ENCODE measurements around the gene FOXC2.

Gene FOXC2

GRCh38 chr16:86556576-86556975 is 10.1 kb upstream of the FOXC2 start:
- DNase-seq (ENCODE audit: low read depth) = no peak

DNA sequence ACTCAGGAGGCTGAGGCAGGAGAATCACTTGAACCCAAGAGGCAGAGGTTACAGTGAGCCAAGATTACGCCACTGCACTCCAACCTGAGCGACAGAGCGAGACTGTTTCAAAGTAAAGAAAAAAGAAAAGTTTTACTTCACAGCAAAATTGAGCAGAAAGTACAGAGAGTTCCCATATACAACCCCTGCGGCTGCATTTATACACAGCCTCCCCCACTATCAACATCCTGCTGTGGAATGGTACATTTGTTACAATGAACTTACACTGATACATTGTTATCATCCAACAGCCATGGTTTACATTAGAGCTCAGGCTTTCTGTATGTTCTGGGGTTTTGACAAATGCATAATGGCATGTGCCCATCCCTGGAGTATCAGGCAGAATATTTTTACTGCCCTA is 9.0 kb upstream of the FOXC2 start:
- DNase-seq (ENCODE audit: low read depth) = no peak

- DNase-seq (ENCODE audit: low read depth) = no peak
Measured at GRCh38 chr16:86558355-86559193, 8.1 kb upstream of the FOXC2 start.

- DNase-seq (ENCODE audit: low read depth) = no peak
Measured at GRCh38 chr16:86559802-86560305, 6.8 kb upstream of the FOXC2 start.

DNA sequence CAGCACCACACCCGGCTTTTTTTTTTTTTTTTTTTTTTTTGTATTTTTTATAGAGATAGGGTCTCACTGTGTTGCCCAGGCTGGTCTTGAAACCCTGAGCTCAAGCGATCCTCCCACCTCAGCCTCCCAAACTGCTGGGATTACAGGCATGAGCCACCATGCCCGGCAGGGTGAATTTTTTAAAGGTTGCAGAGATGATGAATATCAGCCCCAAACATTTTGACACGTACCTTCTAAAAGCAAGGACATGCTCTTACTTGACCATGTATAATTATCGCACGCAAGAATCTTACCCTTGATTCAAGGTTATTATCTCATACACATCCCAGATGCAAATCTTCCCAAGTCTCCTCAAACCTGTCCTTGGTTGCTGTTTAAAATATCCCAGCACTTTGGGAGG is 4.3 kb upstream of the FOXC2 start:
- no peak for DNase-seq (ENCODE audit: low read depth)

GRCh38 chr16:86563469-86564345 is 2.9 kb upstream of the FOXC2 start:
- peak; percentile 74 for DNase-seq (ENCODE audit: low read depth)

DNA sequence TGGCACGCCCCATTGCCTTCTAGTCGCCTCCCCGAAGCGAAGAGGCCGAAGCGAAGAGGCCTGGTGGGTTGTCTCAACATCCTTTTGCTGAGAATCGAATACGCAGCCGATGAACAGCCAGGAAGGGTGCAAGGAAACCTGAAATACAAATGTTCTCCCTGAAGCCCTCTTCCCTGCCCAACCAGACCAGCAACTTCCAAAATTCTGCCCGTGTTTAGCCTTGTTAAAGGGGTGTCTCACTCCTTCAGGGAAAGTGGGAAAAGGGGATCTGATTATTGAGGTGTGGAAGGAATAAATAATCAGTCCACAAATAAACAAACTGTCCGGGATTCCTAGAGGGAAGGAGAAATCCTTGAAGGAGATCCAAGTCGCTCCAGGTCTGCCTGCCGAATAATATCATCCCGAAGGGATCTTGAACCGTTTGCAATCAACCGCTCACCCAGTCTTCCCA is 1.4 kb upstream of the FOXC2 start:
- DNase-seq (ENCODE audit: low read depth) = no peak

DNA sequence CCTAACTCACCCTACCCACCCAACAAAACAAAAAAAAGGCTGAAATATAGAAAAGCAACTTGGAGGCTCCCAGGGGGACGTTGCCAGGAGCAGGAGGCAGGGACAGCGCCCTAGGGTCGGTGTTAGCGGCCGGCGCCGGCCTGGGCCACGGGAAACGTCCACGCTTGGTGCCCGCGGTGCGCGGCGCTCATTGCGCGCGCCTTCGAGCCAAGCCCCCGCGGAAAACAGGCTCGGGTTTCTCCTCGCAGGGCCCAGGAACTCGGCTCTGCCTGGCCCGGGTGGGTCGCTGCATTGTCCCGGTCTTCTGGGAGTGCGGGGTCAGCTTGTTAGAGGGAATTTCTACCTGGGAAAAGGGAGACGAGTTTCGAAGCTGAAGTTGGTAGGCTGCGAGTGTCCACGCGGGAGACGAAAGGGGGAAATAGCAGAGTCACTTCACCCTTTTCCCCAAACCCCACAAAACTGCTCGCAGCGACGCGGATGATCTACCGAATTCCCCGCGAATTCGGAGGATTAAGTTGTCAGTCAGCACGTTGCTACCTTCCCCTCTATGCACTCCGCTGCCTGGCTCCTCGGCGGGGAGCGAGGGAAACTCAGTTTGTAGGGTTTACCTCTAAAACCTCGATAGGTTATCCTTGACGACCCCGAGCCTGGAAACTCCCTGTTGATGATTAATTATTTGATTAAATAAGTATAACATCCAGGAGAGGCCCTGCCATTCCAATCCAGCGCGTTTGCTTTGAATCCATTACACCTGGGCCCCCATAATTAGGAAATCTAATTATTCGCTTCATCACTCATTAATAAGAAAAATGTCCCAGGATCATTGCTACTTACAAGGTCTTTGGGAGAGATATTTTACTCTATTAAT is 751 bp upstream of the FOXC2 start:
- DNase-seq (ENCODE audit: low read depth) = no peak

- no peak for DNase-seq (ENCODE audit: low read depth)
Measured at GRCh38 chr16:86566966-86567700, 504 bp downstream of the FOXC2 start.

- no peak for DNase-seq (ENCODE audit: low read depth)
Measured at GRCh38 chr16:86567701-86568581, 1.3 kb downstream of the FOXC2 start.

DNA sequence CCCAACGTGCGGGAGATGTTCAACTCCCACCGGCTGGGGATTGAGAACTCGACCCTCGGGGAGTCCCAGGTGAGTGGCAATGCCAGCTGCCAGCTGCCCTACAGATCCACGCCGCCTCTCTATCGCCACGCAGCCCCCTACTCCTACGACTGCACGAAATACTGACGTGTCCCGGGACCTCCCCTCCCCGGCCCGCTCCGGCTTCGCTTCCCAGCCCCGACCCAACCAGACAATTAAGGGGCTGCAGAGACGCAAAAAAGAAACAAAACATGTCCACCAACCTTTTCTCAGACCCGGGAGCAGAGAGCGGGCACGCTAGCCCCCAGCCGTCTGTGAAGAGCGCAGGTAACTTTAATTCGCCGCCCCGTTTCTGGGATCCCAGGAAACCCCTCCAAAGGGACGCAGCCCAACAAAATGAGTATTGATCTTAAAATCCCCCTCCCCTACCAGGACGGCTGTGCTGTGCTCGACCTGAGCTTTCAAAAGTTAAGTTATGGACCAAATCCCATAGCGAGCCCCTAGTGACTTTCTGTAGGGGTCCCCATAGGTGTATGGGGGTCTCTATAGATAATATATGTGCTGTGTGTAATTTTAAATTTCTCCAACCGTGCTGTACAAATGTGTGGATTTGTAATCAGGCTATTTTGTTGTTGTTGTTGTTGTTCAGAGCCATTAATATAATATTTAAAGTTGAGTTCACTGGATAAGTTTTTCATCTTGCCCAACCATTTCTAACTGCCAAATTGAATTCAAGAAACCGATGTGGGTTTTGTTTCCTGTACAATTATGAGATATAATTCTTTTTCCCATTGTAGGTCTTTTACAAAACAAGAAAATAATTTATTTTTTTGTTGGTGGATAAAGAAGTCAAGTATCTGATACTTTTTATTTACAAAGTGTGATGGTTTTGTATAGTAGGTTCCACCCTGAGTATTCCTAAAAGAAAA is 2.3 kb downstream of the FOXC2 start:
- no peak for DNase-seq (ENCODE audit: low read depth)

GRCh38 chr16:86569701-86570447 is 3.2 kb downstream of the FOXC2 start:
- no peak for DNase-seq (ENCODE audit: low read depth)

DNA sequence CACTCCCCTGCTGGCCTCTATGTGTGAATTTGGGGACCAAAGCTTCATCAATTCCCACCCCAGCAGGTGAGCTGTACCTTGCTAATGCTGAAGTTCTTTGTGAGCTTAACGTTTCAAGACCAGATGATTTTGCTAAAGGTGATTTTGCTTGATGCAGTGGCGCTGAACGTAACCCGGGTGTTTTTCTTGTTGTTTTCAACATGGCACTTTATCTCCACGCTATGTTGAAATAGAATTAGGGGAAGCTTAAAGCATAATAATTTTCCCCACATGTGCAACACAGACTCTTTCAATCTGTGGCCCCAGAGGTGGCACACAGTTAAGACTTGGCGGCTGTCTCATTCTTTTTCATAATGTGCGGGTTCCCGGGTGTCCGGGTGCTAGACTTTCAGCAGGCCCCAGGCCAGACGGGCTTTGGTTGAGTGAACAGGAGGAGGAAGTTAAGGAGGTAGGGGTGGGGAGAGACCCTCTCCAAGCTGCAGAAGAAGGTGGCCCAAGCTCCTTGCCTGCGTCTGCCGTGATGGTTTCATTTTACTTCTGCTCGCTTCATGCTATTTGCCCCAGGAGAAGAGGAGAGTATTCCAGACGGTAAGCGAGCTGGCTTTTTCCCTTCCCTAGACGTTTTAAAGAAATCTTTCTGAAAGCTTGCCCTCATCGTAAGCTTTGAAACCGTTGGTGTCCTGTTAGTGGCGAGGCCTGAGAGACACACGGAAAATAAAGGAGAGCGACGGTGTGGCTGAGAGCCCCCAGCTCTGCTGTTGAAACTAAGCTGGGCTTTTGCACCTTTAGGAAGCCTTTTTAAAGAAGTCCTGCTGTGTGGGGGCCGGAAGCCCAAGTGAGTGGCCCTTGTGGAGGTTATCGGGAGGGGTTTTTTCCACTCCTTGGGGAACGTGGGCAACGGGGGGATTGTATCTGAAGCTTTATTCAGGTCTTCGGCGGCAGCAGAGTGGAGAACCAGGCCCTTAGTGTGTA is 4.2 kb downstream of the FOXC2 start:
- DNase-seq (ENCODE audit: low read depth) = no peak

GRCh38 chr16:86571530-86571915 is 4.9 kb downstream of the FOXC2 start:
- DNase-seq (ENCODE audit: low read depth) = no peak

DNA sequence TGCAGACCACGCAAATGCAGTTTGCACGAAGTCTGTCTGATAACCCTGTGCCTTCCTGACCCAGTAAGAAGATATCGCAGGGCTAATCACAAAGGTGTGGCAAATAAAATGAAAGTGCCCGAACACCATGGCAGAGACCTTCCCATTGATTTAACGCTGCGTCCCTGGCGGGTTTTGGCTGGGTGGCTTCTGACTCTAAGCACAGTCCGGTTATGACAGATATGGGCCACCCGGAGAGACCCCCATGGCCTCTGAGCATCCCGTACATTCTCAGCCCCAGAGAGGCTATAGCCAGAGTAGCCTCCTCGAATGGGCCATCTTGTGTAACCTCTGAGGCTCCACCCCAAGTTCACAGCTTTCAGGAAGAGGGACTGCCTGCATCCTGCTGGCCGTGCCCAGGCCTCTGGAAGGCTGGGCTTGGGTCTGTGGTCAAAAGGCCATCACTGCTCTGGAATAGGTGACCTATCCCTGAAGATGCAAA is 5.5 kb downstream of the FOXC2 start:
- DNase-seq (ENCODE audit: low read depth) = no peak

DNA sequence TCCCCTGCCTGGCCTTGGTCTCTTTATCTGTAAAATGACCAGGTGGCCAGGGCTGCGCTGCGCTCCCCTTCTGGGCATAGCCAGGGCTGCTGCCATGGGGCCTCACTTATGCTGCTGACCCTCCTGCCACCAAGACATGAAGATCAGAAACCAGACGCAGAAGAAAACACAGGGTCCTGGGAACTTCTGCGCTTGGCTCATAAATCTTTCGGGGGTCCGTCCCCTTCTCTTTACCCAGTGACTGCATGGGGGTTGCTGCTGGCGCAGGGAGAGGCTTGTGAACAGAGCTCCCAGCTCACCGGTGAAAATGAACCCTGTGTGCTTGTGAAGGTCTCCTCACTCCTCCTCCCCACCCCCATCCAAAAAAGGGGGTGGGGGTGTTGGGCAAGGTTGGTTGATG is 6.0 kb downstream of the FOXC2 start:
- DNase-seq (ENCODE audit: low read depth) = no peak

- DNase-seq (ENCODE audit: low read depth) = no peak
Measured at GRCh38 chr16:86573215-86573614, 6.6 kb downstream of the FOXC2 start.

Measured in activated T-helper 9 cell treated with anti-CD3 and anti-CD28 coated beads, Interleukin-2, amount 50 U/mL, for 16 hours (primary cell).